Natural killer cell (primary cell): ENCODE results near the gene TRIM72. TPM values are rescaled to one million over a fixed set of nuclear protein-coding genes. Genes with fewer than 3 reads are reported as not detected.

Experiments
- ATAC-seq, 3 donors: fragments of 150-1000 bp in 2 of 3; fragments of 200-7000 bp in 1 of 3; cut with Tn5 transposase; 1 replicate in 1 of 3; 2 replicates in 2 of 3; pipeline ENCODE4 v1.10.0; 2021; ENCODE audit warnings: mild to moderate bottlenecking in 2 of 3, moderate library complexity in 2 of 3
- DNase-seq, 2 donors: peaks; one replicate each; pipeline versions ENCODE4 v3.0.0 to v3.0.0-alpha.2; 2013 to 2021; ENCODE audit warnings: mixed read lengths in 1 of 2
- H3K27ac ChIP-seq: one replicate; pipeline ENCODE4 v1.5.1; 2013; ENCODE audit warnings: mild to moderate bottlenecking, low read length
- H3K27me3 ChIP-seq: one replicate; pipeline ENCODE4 v1.6.1; 2013; ENCODE audit warnings: low read length; ENCODE audit not compliant: control insufficient read depth, insufficient read depth
- H3K36me3 ChIP-seq: one replicate; pipeline ENCODE4 v1.6.1; 2013; ENCODE audit warnings: low read length; ENCODE audit not compliant: control insufficient read depth, insufficient read depth
- H3K4me1 ChIP-seq: one replicate; pipeline ENCODE4 v1.6.1; 2013; ENCODE audit warnings: low read length; ENCODE audit not compliant: control insufficient read depth, insufficient read depth
- H3K4me3 ChIP-seq: one replicate; pipeline ENCODE4 v1.5.1; 2013; ENCODE audit warnings: low read length
- H3K9me3 ChIP-seq: one replicate; pipeline ENCODE4 v1.6.1; 2013; ENCODE audit warnings: low read length; ENCODE audit not compliant: control insufficient read depth, insufficient read depth
- H3K27ac Mint-ChIP-seq, 2 donors: one replicate each; pipeline ENCODE4 v1.8.0; 2022; ENCODE audit warnings: mild to moderate bottlenecking in 2 of 2, mixed read lengths in 2 of 2, moderate library complexity in 1 of 2
- H3K27me3 Mint-ChIP-seq, 2 donors: one replicate each; pipeline ENCODE4 v1.8.0; 2022; ENCODE audit warnings: low read depth in 2 of 2, mixed read lengths in 2 of 2
- H3K36me3 Mint-ChIP-seq: one replicate; pipeline ENCODE4 v1.8.0; 2022; ENCODE audit warnings: mixed read lengths
- H3K4me1 Mint-ChIP-seq, 2 donors: one replicate each; pipeline ENCODE4 v1.8.0; 2022; ENCODE audit warnings: mixed read lengths in 2 of 2
- H3K4me3 Mint-ChIP-seq: one replicate; pipeline ENCODE4 v1.8.0; 2022; ENCODE audit warnings: mild to moderate bottlenecking, moderate library complexity, mixed read lengths
- H3K9me3 Mint-ChIP-seq, 2 donors: one replicate each; pipeline ENCODE4 v1.8.0; 2022; ENCODE audit warnings: mixed read lengths in 2 of 2
- CTCF ChIP-seq: fragments of 200-600 bp; IDR thresholded peaks from one replicate; pipeline ENCODE4 v1.8.0; 2022; ENCODE audit warnings: antibody characterized with exemption
- WGBS: methylation state at CpG from one replicate; pipeline ENCODE4 v1.1.7; 2013; ENCODE audit warnings: missing lambda C conversion rate; ENCODE audit not compliant: insufficient coverage; 5-methylcytosine and 5-hydroxymethylcytosine counted together
- intact Hi-C: fragments of 100-400 bp; cut with micrococcal nuclease; formaldehyde crosslinking; loops from one replicate; pipeline ENCODE4 v1.14.2; 2022
- total RNA-seq, 4 donors: library from RNA; stranded (reverse); fragments of 120-200 nt in 1 of 4; gene quantifications; one replicate each; pipeline versions ENCODE4 v1.2.3 to v1.2.4, GENCODE V29; 2013 to 2022

Gene TRIM72
- total RNA-seq, 3 donors from 2014 or later (not counting 1 experiment from before 2014, with no cell fraction given), result 0.05 to 0.07 TPM; not detected in 1

DNA sequence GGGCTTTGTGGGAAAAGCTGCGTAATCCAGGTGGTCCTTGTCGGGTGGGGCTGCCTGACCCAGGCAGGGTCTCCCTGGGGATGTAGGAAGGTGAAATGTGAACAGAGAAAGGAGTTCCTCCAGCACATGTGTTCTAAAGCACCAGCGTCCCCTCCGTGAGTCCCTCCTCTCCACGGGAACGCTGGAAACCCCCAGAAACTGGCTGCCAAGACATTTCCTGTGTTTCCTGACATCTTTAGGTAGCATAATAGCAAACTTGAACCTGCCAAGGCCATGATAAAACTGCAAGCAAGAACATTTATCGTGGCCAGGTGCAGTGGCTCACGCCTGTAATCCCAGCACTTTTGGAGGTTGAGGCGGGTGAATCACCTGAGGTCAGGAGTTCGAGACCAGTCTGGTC lies 15.6 kb downstream of the TRIM72 start:
- Mint-ChIP-seq H3K4me1 (no peaks in the 10 kb centered on the region), H3K36me3 (no peaks in the 10 kb centered on the region), H3K27ac (no peak overlapping the region), H3K4me3 (no peak overlapping the region), H3K27me3 (no peaks in the 10 kb centered on the region), H3K9me3 (no peaks in the 10 kb centered on the region)
- H3K27ac ChIP-seq, result no peak overlapping the region
- TF ChIP-seq CTCF, result no peak
- H3K4me3 ChIP-seq, result no peak overlapping the region
- intact Hi-C loops, result no loop called here
- no peaks in the 10 kb centered on the region for H3K27me3 ChIP-seq
- ATAC-seq (no peak), DNase-seq (no peak)
- H3K9me3 ChIP-seq, result no peaks in the 10 kb centered on the region
- no peaks in the 10 kb centered on the region for H3K36me3 ChIP-seq
- WGBS, result 53% methylated on average over 10 of the region's 10 CpGs
- no peaks in the 10 kb centered on the region for H3K4me1 ChIP-seq

DNA sequence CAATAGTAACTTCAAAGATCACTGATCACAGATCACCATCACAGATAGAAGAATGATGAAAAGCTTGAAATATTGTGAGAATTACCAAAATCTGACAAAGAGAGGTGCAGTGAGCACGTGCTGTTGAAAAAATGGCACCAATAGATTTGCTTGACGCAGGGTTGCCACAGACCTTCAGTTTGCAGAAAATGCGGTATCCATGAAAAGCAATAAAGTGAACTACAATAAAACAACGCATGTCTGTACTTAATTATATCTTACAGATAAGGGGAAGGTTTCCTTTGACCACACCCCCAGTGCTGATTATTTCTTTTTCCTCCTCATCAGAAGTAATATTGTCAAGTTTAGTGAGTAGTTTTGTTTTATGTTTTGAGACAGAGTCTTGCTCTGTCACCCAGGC lies 24.1 kb downstream of the TRIM72 start:
- no peaks in the 10 kb centered on the region for H3K9me3 ChIP-seq
- ATAC-seq (no peak), DNase-seq (no peak)
- Mint-ChIP-seq H3K4me1 (no peaks in the 10 kb centered on the region), H3K9me3 (no peaks in the 10 kb centered on the region), H3K36me3 (no peaks in the 10 kb centered on the region), H3K4me3 (no peak overlapping the region), H3K27me3 (no peaks in the 10 kb centered on the region), H3K27ac (no peak overlapping the region)
- intact Hi-C loops, result no loop called here
- no peak overlapping the region for H3K27ac ChIP-seq
- no peaks in the 10 kb centered on the region for H3K36me3 ChIP-seq
- no peaks in the 10 kb centered on the region for H3K4me1 ChIP-seq
- no peaks in the 10 kb centered on the region for H3K27me3 ChIP-seq
- no peak for TF ChIP-seq CTCF
- no peak overlapping the region for H3K4me3 ChIP-seq
- WGBS, result 91% methylated on average over 3 of the region's 4 CpGs

- no peaks in the 10 kb centered on the region for H3K9me3 ChIP-seq
- H3K27ac Mint-ChIP-seq, result no peak overlapping the region
- H3K36me3 ChIP-seq, result no peaks in the 10 kb centered on the region
- 86% methylated on average over 6 of the region's 6 CpGs for WGBS
- H3K36me3 Mint-ChIP-seq, result no peaks in the 10 kb centered on the region
- H3K4me1 Mint-ChIP-seq, result no peaks in the 10 kb centered on the region
- intact Hi-C loops, result no loop called here
- no peaks in the 10 kb centered on the region for H3K9me3 Mint-ChIP-seq
- no peaks in the 10 kb centered on the region for H3K27me3 ChIP-seq
- no peak overlapping the region for H3K27ac ChIP-seq
- no peak overlapping the region for H3K4me3 Mint-ChIP-seq
- H3K4me3 ChIP-seq, result no peak overlapping the region
- no peak for ATAC-seq
- no peak for DNase-seq
- H3K27me3 Mint-ChIP-seq, result no peaks in the 10 kb centered on the region
- no peak for TF ChIP-seq CTCF
- no peaks in the 10 kb centered on the region for H3K4me1 ChIP-seq
Measured at GRCh38 chr16:31242206-31242605, 28.3 kb downstream of the TRIM72 start.
